ENCODE results near the gene LGR6.
"Not testable (repeated sequence)": the region's sequence is repeated elsewhere in the genome, so short reads cannot be mapped to it uniquely, and the experiment has no call there.

LGR6 gene

GRCh38 chr1:202237052-202237451 lies 43.5 kb downstream of the LGR6 start:
- no peak for FAIRE-seq
- no peak for DNase-seq (ENCODE audit: low spot score)

- FAIRE-seq (no peak), DNase-seq (ENCODE audit: low spot score) (no peak)
Observed at GRCh38 chr1:202238914-202239313, 45.3 kb downstream of the LGR6 start.

- not testable (repeated sequence) for DNase-seq (ENCODE audit: low spot score); FAIRE-seq
Observed at GRCh38 chr1:202240226-202240625, 46.6 kb downstream of the LGR6 start.

GRCh38 chr1:202240956-202241355 lies 47.4 kb downstream of the LGR6 start:
- FAIRE-seq (no peak), DNase-seq (ENCODE audit: low spot score) (no peak)

- FAIRE-seq (no peak), DNase-seq (ENCODE audit: low spot score) (no peak)
Observed at GRCh38 chr1:202241376-202242079, 47.9 kb downstream of the LGR6 start.

- DNase-seq (ENCODE audit: low spot score), result no peak
- FAIRE-seq, result no peak
Observed at GRCh38 chr1:202242080-202242419, 48.5 kb downstream of the LGR6 start.

GRCh38 chr1:202243006-202243405 lies 49.4 kb downstream of the LGR6 start:
- DNase-seq (ENCODE audit: low spot score), result no peak
- FAIRE-seq, result no peak

GRCh38 chr1:202244841-202245261 lies 51.3 kb downstream of the LGR6 start:
- DNase-seq (ENCODE audit: low spot score) (no peak), FAIRE-seq (no peak)

GRCh38 chr1:202245391-202245790 lies 51.8 kb downstream of the LGR6 start:
- FAIRE-seq (no peak), DNase-seq (ENCODE audit: low spot score) (no peak)

GRCh38 chr1:202247104-202247503 lies 53.5 kb downstream of the LGR6 start:
- FAIRE-seq (no peak), DNase-seq (ENCODE audit: low spot score) (no peak)

GRCh38 chr1:202247837-202248795 lies 54.5 kb downstream of the LGR6 start:
- DNase-seq (ENCODE audit: low spot score) (no peak), FAIRE-seq (no peak)

- FAIRE-seq, result no peak
- no peak for DNase-seq (ENCODE audit: low spot score)
Observed at GRCh38 chr1:202248861-202249260, 55.3 kb downstream of the LGR6 start.

GRCh38 chr1:202249436-202249835 lies 55.8 kb downstream of the LGR6 start:
- DNase-seq (ENCODE audit: low spot score) (no peak), FAIRE-seq (no peak)

- DNase-seq (ENCODE audit: low spot score), result no peak
- FAIRE-seq, result no peak
Observed at GRCh38 chr1:202249846-202250245, 56.2 kb downstream of the LGR6 start.

- DNase-seq (ENCODE audit: low spot score), result no peak
- no peak for FAIRE-seq
Observed at GRCh38 chr1:202250982-202251381, 57.4 kb downstream of the LGR6 start.

- DNase-seq (ENCODE audit: low spot score) (no peak), FAIRE-seq (no peak)
Observed at GRCh38 chr1:202251424-202252256, 58.0 kb downstream of the LGR6 start.

GRCh38 chr1:202252271-202252670 lies 58.7 kb downstream of the LGR6 start:
- FAIRE-seq, result no peak
- DNase-seq (ENCODE audit: low spot score), result no peak

GRCh38 chr1:202254454-202255252 lies 61.1 kb downstream of the LGR6 start:
- no peak for FAIRE-seq

GRCh38 chr1:202255343-202255742 lies 61.7 kb downstream of the LGR6 start:
- FAIRE-seq (no peak), DNase-seq (ENCODE audit: low spot score) (no peak)

More at GRCh38 chr1:202254454-202255252, 61.1 kb downstream of the LGR6 start:
- no peak for DNase-seq (ENCODE audit: low spot score)

- FAIRE-seq, result no peak
- no peak for DNase-seq (ENCODE audit: low spot score)
Observed at GRCh38 chr1:202259705-202260104, 66.1 kb downstream of the LGR6 start.

Measured in RCC 7860 (cell line).